Measurements from ENCODE around the gene IQCF5.
"Not testable (repeated sequence)": the region's sequence is repeated elsewhere in the genome, so short reads cannot be mapped to it uniquely, and the experiment has no call there.

- not testable (repeated sequence) for TF ChIP-seq EP300, CTCF, POLR2A (IDR thresholded peaks at IDR 0.05)
Measured at GRCh38 chr3:51855411-51855810, 20.0 kb downstream of the IQCF5 start.

All from ovary (tissue), 3 donors.